ENCODE data around the gene STYXL2.

The STYXL2 gene

DNA sequence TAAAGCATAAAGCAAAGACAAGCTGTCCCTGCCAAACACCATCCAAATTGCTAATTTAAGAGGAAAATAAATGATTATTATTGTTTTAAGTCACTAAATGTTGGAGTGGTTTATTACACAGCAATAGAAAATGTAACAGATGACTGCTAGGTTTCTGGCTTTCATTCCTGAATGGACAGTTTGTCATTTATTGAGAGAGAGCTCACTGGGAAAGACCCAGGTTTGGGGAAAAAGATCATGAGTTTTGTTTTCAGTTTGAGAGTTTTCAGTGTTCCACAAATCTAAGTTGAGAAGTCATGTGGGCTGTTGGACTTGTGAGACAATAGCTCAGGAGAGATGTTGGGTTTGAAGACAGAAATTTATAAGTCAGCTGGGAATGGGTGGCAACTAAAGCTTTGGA is 9.1 kb upstream of the STYXL2 start:
- in situ Hi-C loops (cut with HindIII; ENCODE audit: low sequenced_read_pairs) = no loop called here

DNA sequence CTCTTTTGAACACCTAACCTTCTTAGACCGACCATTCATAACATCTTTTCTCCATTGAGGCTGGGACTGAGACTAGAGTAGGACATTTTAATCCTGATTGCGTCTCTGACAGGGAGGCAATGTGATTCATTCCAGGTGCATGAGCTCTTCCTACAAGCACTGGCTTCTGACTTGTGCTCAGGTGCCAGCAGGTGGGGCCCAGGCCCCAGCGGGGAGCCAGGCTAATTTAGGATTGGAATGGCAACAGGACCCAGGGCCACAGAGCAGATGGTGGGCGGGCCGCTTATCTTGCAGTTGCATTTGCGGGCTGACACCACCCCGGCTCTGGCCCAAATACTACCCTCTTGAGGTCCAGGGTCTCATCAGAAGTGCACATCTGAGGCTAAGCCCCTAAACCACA is 7.8 kb upstream of the STYXL2 start:
- in situ Hi-C loops (cut with HindIII; ENCODE audit: low sequenced_read_pairs) = no loop called here
- no peak for DNase-seq (ENCODE audit: low read depth, low spot score)
- no peak overlapping the region for H3K4me3 ChIP-seq (ENCODE audit: low read depth, low read length)
- TF ChIP-seq, protein P1, sequence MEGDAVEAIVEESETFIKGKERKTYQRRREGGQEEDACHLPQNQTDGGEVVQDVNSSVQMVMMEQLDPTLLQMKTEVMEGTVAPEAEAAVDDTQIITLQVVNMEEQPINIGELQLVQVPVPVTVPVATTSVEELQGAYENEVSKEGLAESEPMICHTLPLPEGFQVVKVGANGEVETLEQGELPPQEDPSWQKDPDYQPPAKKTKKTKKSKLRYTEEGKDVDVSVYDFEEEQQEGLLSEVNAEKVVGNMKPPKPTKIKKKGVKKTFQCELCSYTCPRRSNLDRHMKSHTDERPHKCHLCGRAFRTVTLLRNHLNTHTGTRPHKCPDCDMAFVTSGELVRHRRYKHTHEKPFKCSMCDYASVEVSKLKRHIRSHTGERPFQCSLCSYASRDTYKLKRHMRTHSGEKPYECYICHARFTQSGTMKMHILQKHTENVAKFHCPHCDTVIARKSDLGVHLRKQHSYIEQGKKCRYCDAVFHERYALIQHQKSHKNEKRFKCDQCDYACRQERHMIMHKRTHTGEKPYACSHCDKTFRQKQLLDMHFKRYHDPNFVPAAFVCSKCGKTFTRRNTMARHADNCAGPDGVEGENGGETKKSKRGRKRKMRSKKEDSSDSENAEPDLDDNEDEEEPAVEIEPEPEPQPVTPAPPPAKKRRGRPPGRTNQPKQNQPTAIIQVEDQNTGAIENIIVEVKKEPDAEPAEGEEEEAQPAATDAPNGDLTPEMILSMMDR (IDR thresholded peaks at IDR 0.05; ENCODE audit: low read depth, low read length) = no peak

More for the DNA sequence above, 9.1 kb upstream of the STYXL2 start:
- H3K4me3 ChIP-seq (ENCODE audit: low read depth, low read length) = no peak overlapping the region
- DNase-seq (ENCODE audit: low read depth, low spot score) = no peak
- TF ChIP-seq, protein P1 (IDR thresholded peaks at IDR 0.05; ENCODE audit: low read depth, low read length) = no peak

DNA sequence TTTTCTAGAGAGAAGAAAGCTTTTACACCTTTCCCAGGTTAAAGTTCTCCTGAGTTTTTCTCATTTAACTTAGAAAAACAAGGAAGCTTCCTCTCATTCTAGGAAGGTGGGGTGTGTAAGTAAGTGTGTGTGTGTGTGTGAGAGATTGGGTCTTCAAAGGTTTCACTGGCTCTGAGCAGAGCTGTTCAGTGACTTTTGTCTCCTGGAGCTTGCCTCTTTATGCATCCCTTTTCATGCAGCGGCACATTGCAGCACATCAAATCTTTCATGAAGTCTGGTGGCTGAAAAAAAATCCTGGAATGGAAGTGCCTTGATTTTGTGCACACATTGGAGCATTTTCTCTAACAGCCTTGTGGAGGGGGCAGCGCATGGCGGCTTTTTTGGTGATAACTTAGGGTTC is 7.1 kb upstream of the STYXL2 start:
- TF ChIP-seq, protein P1 (IDR thresholded peaks at IDR 0.05; ENCODE audit: low read depth, low read length) = no peak
- H3K4me3 ChIP-seq (ENCODE audit: low read depth, low read length) = no peak overlapping the region
- in situ Hi-C loops (cut with HindIII; ENCODE audit: low sequenced_read_pairs) = no loop called here
- DNase-seq (ENCODE audit: low read depth, low spot score) = no peak

DNA sequence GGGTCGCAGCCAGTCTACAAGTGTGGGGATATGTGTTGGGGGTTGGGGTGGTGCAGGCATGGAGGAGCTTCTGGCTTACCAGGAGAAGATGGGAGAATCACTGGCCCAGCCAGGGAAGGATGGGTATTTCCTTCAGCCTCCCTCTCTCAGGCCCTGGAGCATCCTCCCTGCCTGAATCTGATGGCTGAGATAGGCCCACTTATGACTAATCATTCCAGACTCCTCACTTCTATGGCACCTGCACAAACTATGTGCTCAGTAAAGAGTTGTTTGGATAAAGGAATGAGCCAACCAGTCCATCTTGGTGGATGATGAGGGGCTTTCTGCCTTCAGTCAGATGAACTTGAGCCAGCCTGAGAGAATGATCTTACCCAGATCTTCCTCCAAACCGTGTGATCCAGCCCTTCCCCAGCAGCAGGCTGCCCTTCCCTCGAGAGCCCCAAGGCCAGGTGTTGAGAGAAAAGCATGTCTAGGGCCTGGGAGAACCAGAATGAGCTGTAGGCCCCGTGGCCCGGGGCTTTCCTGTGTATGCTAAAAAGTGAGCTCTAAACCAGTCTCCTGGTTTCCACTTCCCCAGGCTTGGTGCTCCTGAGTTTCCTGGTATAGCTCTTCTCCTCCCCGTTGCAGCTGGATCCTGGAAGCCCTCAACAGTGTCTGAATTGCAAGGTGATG is 5.0 kb upstream of the STYXL2 start:
- no peak for DNase-seq (ENCODE audit: low read depth, low spot score)
- TF ChIP-seq, protein P1 (IDR thresholded peaks at IDR 0.05; ENCODE audit: low read depth, low read length) = no peak
- in situ Hi-C loops (cut with HindIII; ENCODE audit: low sequenced_read_pairs) = no loop called here
- H3K4me3 ChIP-seq (ENCODE audit: low read depth, low read length) = no peak overlapping the region

- DNase-seq (ENCODE audit: low read depth, low spot score) = no peak
- TF ChIP-seq, protein P1 (IDR thresholded peaks at IDR 0.05; ENCODE audit: low read depth, low read length) = no peak
- no peak overlapping the region for H3K4me3 ChIP-seq (ENCODE audit: low read depth, low read length)
- in situ Hi-C loops (cut with HindIII; ENCODE audit: low sequenced_read_pairs) = no loop called here
Observed at GRCh38 chr1:167089939-167090313, 3.9 kb upstream of the STYXL2 start.

DNA sequence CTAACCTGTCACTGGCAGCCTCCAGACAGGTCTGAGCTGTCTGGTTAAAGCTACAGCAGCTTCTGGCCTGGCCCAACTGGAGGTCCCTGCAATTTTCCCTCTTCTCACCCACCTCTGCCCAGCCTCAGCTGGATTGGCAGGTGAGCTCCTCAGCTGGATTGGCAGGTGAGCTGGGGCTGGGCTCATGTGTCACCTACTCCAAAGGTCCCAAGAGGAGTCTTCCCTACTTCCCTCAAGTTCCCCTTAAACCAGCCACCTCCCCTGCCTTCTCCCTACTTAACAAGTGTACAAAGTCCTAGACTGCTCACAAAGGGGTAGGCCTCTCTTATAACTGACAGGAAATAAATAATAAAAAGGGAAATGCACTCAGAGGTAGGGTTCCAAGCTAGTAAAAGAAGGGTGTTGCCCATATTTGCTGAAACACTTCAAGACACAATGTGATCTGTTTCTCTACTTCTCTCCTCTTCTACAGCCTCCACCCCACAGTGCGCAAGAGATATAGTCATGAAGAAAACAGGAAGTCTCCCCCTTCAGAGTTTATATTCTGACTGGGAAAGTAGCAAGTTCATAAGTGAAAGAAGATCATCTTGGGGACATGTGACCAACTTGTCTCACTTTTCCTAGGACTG is 3.4 kb upstream of the STYXL2 start, which contains the start of gene GPA33:
TSS of gene GPA33 (minus strand) at position 64 of the 629 bp plus-strand sequence. CDS start 90 bp downstream, outside the sequence.
- in situ Hi-C loops (cut with HindIII; ENCODE audit: low sequenced_read_pairs) = no loop called here
- H3K4me3 ChIP-seq (ENCODE audit: low read depth, low read length) = no peak within 1 kb of the TSS
- TF ChIP-seq, protein P1 (IDR thresholded peaks at IDR 0.05; ENCODE audit: low read depth, low read length) = no peak
- no peak for DNase-seq (ENCODE audit: low read depth, low spot score)

All from astrocyte of the spinal cord (primary cell).